RPMI8226 (cell line): ENCODE data around the gene LGR4.

Source experiments
- DNase-seq: peaks from one replicate; pipeline ENCODE4 v3.0.0-alpha.2; 2015

Gene LGR4

DNA sequence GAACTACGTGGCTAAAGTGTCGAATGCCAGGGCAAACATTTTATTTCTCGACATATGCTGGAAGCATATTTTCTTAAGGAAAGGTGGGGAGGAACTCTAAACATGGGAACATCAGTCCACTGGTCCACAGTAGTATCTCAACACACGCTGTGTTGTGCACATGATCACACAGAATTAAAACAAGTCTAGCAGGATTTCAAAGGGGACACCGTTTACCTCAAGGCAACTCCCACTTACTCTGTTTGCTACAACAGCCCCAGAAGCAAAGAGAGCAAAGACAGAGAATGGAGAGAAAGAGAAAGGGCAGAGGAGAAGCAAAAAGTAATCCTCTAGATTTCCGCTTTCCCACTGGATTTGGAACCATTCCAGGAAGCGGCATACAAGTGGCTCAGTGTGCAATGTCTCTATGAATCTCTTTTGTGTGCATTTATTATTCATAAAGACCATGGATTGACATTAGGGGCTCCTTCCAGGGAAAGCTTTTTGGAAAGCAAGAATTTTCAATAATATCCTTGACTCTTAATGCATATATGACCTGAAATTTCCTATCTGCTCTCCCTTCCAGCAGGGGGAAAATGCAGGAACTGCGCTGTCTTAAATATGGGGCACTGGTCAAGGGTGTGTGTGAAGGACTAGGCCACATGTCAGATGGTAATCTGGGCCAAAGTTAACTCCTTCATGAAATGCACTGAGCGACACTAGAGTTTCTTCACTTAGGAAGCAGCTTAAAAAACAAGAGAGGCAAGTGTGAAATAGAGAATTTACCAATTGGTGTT, 74.8 kb downstream of the LGR4 start:
- no peak for DNase-seq

DNA sequence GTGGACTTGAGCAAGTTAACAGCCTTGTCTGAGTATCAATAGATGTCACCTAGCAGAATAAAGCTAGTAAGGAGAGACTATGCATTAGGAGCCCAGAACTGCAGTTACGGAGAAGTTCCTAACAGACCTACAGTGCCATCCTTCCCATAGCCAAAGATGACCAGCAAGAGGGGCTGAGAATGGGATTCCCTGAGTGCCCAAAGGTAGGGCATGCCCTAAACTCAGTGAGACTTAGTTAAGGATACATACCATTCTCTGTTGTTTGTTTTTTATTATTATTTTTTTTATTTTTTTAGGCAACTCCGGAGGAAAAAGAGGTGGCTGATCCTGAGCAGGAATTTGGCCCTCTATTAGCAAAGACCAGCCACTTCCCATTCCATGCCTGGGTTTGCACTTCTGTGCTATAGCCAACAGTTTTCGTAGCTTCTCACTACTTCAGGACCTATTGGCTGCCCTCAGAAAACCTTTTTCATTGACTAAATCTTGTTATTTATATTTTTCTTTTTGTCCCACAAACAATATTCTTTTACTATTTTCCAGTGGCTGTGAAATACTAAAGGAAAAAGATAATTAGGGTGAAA, 76.2 kb downstream of the LGR4 start:
- no peak for DNase-seq

DNA sequence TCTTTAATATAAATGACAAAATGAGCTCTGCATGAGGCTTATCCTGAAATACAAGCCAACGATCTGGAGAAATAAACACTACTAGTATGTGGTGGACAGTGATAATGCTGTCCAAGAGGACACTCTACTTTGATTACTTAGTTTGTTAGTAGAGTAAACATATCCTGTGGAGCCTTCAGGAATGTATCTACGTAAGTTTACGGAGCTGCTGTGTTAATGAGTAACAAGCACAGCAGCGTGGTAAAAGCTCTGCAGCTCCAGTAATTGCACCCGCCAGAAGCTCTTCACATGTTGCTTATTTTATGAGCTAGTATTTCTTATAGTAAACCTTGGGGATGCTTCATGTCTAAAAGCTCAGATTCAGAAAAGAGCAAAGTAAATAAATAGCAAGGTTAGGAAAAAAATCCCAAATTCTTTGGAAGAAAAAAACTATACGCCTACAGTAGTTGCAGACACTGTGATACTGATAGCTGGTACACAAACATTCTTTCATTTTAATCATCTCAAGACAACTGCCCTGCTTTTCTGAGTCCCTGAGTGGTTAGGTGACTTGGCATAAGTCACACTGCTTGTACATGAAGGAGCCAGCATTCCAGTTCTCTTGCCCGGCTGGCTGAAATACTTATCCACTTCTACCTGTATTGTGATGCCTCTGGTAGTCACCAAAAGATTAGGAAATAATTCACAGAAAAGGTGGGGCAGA, 76.9 kb downstream of the LGR4 start:
- DNase-seq = no peak

DNA sequence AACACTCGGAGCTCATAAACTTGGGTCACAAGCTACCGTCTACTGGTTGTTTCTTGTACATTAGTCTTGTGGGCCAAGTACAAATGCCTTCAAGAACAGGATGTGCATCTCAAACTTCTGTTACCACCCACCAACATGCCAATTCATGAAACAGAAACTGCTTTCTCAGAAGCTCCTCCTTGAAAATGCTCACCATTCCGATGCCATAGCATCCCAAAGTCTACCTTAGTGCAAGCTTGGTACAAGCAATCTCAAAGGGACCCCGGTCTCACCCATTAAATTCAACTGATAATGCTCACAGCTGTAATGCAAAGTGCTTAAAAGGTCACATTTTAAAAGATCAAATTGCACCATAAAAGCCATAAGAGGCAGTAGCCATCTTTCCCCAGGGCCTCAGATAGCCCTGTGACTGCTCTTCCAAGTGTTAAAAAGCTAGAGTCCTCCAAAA, 77.8 kb downstream of the LGR4 start:
- no peak for DNase-seq

DNA sequence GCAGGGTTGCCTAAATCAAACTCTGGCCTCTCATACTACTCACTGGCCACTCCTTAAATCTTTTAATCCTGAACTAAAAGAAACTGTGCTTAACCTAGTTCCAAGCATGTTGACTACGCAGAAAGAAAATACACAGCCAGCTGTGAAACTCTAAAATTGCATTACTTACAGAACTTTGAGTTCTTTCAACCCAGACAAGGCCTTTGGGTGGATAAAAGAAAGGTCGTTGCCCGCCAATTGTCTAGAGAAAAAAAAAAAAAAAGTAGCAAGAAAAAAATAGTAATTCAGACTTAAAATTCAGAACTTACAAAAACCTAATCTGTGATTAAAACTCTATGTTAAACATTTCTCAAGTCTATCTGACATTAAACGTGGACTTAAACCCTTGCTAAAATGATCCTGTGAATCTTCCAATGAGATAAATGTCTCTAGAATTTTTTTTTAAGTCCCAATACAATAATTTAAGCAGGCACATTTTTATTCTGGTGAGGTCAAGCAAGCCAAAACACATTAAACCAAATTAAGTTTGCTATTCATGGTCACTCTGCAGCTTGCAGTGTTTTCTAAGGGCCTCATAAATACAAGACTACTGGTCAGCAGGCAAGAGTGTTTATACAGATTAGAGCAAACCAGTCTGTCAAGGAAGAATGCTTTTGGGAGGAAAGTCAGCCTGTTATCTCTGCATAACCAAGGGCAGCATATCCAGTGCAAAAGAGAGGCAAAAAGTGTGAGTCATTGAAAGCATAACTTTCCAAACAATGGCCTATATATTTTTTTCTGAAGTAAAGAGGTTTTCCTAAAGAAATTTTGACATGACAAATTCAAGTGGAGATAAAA, 80.1 kb downstream of the LGR4 start:
- no peak for DNase-seq

DNA sequence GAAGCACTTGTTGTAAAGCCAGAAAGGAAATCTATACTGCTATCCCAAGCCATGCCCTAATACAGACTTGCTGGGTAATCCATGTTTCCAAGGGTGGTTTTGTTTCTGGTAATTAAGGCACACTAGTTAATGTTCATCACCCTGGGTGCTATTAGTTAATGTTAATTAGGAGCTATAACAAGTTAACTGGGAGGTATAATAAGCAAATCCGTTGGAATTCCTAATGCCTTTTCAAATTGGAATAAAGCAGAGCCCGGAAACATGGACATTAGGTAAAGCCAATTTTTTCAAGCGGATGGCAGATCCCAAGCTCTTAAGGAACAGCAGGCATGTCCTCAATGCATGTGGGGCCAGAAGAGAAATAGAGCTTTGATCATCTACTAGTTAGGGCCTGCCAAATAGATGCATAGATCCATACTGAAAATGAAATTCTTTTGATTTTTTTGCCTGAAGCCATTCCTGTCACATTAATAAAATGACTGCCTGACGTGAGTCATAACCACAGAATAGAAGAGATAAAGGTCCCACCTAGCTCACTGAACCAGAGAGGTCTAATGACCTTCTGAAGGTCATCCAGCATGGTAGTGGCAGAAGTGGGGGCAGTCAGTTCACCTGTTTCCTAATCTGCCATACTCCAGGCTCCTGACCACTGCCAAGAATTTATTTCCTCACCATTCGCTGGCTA, 81.1 kb downstream of the LGR4 start:
- no peak for DNase-seq

DNA sequence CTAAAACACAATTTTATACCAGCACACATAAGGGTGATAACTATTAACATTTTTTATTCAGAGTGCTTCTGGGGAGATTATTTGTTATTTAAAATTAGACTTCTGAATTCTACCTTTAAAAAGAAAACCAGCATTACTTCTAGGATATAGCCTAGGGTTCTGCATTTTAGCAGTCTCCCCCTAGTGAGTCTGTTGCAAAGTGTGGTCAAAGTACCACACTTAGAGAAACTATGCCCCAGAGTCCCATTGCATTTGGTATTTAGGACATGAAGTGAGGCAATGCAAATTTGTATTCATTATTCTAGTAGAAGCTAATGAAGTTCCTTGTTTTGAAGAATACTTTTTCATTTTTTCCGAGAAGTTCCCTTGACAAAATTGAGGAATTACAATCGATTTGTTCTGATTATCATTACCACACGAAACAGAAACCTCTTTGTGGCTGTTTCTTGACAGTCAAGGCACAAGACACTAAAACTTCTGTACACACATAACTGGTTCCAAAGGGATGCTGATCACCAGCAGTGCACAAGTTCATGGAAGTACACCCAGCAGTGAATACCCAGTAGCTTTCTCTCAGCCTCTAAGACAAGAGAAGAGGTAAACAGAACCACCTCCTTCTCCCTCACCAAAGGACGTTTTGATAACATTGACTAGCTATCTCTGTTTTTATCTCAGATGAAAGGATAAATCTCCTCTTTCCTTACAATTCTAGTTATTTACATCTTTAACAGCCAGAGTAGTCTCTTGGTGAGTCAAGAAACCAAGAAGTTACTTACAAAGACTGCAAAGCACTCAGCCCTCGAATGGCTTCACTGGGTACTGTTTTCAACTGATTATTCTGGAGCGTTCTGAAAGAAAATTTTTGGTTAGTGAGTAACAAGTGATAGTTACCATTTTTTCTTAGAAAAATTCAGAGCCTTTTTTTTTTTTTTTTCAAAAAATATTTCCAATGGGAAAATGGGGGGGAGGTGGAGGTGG, 82.0 kb downstream of the LGR4 start:
- no peak for DNase-seq

DNA sequence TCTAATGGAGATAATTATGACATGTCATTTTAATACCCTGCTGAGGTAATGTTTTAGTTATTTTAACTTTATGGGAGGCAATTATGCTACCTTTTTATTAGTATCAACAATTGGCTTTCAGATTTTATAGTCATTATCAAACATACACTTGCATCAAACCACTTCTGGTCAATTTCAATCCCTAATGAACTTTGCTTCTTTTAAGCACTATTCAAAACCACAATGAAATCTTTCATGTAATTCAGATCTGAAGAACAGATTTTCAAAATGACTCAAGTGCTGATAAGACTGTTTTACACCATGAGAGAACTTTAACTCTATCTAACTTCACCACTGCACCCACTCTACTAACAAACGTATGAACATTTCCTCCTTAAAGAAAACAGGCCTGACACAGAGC, 83.7 kb downstream of the LGR4 start:
- DNase-seq = no peak

DNA sequence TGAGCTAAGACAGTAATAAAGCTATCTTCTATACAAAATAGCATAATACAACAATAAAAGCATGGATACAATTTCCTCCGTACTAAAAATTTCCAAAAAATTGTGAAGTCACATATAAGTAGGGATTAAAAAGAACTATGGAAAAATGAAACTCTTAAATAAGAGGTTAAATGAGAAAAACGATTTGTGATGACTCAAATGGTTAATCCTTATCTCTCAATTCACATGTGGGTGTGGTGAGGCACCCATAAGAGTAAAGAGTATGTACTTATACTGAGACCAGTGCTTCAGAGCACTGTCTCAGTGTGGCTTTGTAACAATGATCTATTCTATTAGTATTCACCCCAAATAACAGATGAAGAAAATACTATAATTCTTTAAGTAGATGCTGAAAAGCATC, 84.6 kb downstream of the LGR4 start:
- no peak for DNase-seq

DNA sequence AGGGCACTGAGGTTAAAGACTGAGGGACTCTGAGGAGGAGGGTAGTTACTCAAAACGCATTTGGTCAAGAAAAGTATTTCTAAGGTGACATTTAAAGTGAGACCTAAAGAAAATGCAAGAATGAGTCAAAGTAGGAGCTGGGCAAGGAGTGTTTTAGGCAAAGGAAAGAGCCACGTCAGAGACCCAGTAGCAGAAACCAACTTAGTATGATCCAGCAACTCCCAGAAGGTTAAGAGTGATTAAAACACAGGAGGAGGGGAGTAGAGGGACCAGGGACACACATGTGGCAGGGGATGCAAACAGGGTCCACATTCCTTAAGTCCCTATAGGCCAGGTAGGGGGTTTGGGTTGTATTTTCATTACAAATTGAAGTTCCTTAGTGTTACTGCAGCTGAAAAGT, 85.2 kb downstream of the LGR4 start:
- no peak for DNase-seq

DNA sequence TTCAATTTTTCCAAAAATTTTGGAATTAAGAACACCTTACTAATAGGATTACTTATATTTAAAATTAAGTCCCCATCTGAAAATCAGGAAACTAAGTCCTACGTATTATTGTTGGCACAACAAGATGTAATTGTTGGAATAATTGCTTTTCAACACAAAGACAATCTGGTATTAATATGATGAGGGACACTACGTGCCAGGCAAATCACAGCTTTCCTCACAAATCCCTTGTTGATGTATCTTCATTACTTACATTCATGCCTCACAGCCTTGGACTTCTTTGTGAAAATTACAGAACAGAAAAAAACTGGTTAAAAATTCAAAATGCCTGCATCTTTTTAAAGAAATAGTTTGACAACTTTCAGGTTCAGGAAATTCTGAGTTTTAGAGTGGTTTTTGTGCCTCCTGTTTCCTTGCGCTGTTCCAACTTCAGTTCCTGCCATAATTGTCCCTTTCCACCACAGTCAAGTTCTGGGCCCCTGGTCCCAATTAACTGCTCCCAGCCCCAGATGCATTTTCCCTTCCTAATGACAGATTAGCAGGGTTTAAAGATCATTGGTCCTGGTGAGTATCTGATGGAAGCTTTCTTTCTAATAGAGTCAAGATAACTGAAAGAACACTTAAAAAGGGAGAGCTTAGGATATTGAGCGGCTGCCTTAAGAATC, 86.3 kb downstream of the LGR4 start:
- DNase-seq = no peak

DNA sequence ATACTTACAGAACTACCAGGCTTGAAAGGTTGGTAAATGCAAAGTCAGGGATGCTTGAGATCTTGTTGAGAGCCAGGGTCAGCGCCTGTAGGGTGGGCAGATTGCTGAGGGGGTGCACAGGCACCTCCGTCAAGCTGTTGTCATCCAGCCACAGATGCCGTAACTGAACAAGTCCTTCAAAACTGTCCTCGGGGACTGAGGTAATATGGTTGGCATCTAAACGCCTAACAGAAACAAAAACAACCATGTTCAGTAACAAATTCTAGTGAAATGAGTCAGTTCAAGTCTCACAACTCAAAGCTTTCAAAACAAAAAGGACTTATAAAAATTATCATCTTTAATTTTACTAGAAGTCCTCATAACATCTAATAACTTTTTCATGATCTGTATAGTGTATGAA, 87.3 kb downstream of the LGR4 start:
- DNase-seq = no peak

DNA sequence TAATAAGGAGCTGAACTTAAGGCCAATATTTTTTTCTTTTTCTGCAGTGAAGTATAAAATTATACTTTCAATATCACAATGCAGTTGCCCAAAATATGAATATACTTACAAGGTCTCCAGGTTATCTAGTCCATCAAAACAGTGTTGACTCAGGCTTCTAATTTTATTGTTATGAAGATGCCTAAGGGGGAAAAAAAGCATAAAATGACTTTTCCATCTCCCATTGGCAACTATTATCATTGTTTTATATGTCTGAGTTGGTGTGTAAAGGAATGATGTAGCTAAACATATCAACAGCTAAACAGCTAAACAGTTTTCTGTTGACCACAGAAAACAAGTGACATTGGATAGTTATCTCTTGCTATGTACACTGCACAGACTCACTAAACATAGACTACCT, 88.4 kb downstream of the LGR4 start:
- no peak for DNase-seq

DNA sequence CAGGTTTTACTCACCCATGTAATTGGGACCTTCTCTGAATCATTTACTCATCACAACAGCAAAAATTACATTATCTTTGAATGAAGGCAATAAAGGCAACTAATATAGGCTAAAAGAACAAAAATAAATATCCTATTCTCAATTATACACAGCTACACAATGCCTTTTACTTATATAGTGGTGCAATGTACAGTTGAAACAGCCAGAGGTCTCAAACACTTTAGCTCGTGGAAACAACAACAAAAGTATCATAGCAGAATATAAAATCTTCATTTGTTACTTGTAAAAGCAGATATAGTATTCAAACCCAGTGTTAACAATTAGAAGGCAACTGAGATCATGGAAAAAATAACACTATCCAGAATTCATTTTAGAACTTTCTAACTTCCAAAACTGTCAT, 88.9 kb downstream of the LGR4 start:
- no peak for DNase-seq

DNA sequence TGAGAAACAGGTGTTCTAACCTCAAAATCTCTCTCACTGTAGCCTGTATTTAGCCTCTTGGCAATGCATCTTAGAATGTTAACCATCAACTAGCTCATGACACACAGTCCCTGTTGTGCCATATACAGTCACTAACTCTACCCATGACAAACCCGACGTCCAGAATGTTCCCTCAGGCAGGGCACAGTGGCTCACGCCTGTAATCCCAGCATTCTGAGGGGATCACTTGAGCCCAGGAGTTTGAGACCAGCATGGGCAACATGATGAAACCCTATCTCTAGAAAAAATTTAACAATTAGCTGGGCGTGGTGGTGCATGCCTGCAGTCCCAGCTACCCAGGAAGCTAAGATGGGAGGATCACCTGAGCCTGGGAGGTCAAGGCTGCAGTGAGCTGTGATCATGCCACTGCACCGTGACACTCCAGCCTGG, 91.3 kb downstream of the LGR4 start:
- no peak for DNase-seq

DNA sequence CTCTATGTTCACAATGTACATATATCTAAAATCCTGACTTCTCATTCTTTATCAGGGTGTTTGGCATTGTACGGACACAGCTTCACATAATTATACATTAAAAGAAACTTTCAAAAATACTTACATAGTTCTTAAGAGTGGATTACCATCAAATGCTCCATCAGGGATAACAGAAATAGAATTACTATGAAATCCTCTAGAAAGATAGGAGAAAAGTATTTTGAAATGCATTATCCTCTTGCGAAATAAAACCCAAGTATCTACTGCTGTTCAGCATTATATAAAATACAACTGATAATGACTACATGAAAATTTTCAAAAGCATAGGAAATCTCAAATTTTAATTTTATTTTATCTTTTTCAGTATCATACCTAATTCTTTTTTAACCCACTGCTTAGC, 91.8 kb downstream of the LGR4 start:
- DNase-seq = no peak

DNA sequence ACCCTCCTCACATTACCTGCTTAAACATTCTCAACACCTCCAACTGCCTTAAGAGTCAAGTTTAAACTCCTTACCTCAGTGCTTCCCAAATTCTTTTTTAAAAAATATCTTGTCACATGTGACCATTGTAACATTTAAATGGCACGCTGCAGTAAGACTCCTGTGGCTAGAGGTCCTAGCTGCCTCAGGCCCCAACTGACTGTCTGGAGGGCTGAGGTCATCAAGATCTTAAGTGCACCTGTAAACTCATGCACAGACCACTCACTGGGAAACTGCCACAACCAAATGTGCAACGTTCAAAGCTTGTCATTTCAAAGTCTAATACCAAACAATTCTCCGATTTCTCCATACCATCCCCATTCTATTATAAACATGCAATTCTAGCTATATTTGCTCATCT, 93.1 kb downstream of the LGR4 start:
- DNase-seq = peak; percentile 7

DNA sequence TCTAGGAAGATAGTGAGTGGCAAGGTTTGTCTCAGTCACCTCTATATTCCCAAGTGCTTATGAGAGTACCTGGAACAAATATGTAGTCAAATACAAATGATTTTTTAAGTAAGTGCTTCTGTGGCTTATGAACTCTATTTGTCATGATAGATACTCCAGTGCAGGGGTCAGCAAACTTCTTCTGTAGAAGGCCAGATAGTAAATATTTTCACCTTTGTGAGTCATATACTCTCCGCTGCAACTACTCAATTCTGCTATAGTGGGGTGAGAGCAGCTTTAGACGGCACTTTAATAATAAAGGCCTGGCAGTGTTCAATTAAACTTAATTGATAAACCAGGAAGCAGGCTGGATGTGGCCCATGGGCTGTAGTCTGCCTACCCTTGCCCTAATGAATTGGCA, 97.2 kb downstream of the LGR4 start:
- no peak for DNase-seq

DNA sequence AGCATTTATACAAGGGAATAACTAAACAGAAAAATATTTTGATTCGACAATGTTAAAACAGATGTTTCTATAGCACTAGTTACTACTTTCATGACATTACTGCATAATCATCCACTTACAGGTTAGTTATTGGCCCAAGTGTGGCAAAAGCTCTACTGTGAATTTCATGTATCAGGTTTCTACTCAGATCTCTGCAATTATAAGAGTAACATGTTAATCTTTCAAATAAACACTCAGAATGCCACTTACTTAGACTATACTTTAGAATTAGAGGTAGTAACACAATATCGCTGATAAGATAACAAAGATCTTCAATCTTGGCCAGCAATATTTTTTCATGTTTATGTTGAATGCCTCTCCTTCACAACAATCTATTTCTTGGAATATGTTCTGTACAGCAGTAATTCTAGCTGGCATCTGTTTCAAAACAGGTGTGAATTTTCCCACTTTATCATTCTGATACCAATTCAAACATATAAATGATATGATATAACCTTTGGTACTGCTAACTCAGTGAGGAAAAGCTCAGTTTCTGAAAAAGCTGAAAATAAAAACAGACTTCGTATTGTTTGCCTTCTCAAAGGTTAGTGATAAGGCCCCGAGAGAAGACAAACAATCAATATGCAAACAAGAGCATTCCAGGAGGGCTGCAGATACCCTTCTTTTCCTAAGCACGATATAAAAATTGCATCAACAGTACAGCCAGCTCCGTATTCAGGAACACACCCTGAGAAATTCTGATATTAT, 98.6 kb downstream of the LGR4 start:
- no peak for DNase-seq

DNA sequence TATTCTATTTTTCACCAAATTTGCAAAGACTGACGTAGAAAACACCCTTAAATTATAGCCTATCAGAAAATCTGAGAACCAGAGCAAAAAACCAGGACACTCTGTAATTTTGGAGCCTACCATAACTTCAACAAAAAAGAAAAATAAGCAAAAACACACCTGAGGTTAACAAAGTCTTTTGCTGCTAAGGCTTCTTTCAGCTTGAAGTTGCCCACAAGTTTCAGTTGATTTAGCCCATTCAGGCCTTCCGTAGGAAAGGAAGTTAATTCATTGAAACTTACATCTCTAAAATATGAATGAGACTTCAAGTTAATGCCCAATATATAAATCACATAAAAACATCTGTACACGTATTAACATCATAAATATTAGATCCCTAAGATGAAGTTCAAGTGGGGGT, 99.2 kb downstream of the LGR4 start:
- no peak for DNase-seq
